H1 (cell line): ENCODE results near the gene OR2T6.
"Not testable (repeated sequence)": the region's sequence is repeated elsewhere in the genome, so short reads cannot be mapped to it uniquely, and the experiment has no call there.

ENCODE experiments used
- BCL11A ChIP-seq, 2 experiments: IDR thresholded peaks; one replicate each; pipeline ENCODE4 v1.6.1; 2011; ENCODE audit warnings: low read depth in 2 of 2, low read length in 2 of 2, mild to moderate bottlenecking in 2 of 2
- CBX8 ChIP-seq: fragments of 300-800, 300-1000 bp; sonication (generic); IDR thresholded peaks from 2 replicates; pipeline ENCODE4 v1.7.1; 2016; ENCODE audit warnings: low read depth, low read length, borderline replicate concordance
- CTCF ChIP-seq, 3 experiments: IDR thresholded peaks; 1 replicate in 2 of 3; 2 replicates in 1 of 3; pipeline versions ENCODE4 v1.5.1 to v1.6.1; 2011; ENCODE audit warnings: low read length in 3 of 3, mild to moderate bottlenecking in 3 of 3, inconsistent platforms in 2 of 3, low read depth in 1 of 3, moderate library complexity in 1 of 3; ENCODE audit not compliant: insufficient read depth in 1 of 3; ENCODE audit errors: control extremely low read depth in 1 of 3
- EP300 ChIP-seq, 2 experiments: IDR thresholded peaks; 1 replicate in 1 of 2; 2 replicates in 1 of 2; pipeline ENCODE4 v1.6.1; 2011 to 2012; ENCODE audit warnings: low read depth in 2 of 2, low read length in 2 of 2, mild to moderate bottlenecking in 2 of 2, borderline replicate concordance in 1 of 2, inconsistent platforms in 1 of 2, moderate library complexity in 1 of 2
- EZH2 ChIP-seq: fragments of 200-600 bp; sonication (generic); IDR thresholded peaks from 2 replicates; pipeline ENCODE4 v1.7.1; 2012; ENCODE audit warnings: low read depth, mild to moderate bottlenecking, moderate library complexity, low read length, inconsistent platforms; ENCODE audit not compliant: severe bottlenecking
- PHF8 ChIP-seq: fragments of 200-600 bp; sonication (generic); conservative IDR thresholded peaks from 2 replicates; pipeline ENCODE4 v1.7.1; 2012; ENCODE audit warnings: low read depth, mild to moderate bottlenecking, inconsistent platforms, low read length, moderate library complexity
- POLR2A ChIP-seq, 2 experiments: IDR thresholded peaks; 1 replicate in 1 of 2; 2 replicates in 1 of 2; pipeline ENCODE4 v1.6.1; 2011; ENCODE audit warnings: low read depth in 2 of 2, low read length in 2 of 2, mild to moderate bottlenecking in 2 of 2; ENCODE audit errors: control extremely low read depth in 1 of 2
- SP1 ChIP-seq: IDR thresholded peaks from 2 replicates; pipeline ENCODE4 v1.6.1; 2011; ENCODE audit warnings: low read depth, low read length
- TAF1 ChIP-seq: IDR thresholded peaks from 2 replicates; pipeline ENCODE4 v1.6.1; 2011; ENCODE audit warnings: mild to moderate bottlenecking, low read depth, low read length
- YY1 ChIP-seq: IDR thresholded peaks from 2 replicates; pipeline ENCODE4 v1.6.1; 2011; ENCODE audit warnings: low read depth, mild to moderate bottlenecking, low read length
- TF ChIP-seq, protein P1 (sequence below): IDR thresholded peaks from 2 replicates; pipeline ENCODE4 v1.6.1; 2011; ENCODE audit warnings: low read length, improper control_type of control experiment

- not testable (repeated sequence) for TF ChIP-seq CTCF (IDR thresholded peaks at IDR 0.05; ENCODE audit: control extremely low read depth in 1 of 3, insufficient read depth in 1 of 3, low read depth in 1 of 3, low read length in 3 of 3); POLR2A (IDR thresholded peaks at IDR 0.05; ENCODE audit: control extremely low read depth in 1 of 2, low read depth in 2 of 2, low read length in 2 of 2); PHF8; TAF1; EZH2; EP300 (IDR thresholded peaks at IDR 0.05; ENCODE audit: borderline replicate concordance in 1 of 2, low read depth in 2 of 2, low read length in 2 of 2); CBX8; YY1; SP1; BCL11A (IDR thresholded peaks at IDR 0.05; ENCODE audit: low read depth in 2 of 2, low read length in 2 of 2)
- TF ChIP-seq, protein P1, sequence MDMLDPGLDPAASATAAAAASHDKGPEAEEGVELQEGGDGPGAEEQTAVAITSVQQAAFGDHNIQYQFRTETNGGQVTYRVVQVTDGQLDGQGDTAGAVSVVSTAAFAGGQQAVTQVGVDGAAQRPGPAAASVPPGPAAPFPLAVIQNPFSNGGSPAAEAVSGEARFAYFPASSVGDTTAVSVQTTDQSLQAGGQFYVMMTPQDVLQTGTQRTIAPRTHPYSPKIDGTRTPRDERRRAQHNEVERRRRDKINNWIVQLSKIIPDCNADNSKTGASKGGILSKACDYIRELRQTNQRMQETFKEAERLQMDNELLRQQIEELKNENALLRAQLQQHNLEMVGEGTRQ, result not testable (repeated sequence)
These were observed 58.4 kb downstream of the OR2T6 start for GRCh38 chr1:248433811-248434415.
